GM18511 (cell line): Measurements from ENCODE around the gene IQGAP1.
"Not testable (repeated sequence)": the region's sequence is repeated elsewhere in the genome, so short reads cannot be mapped to it uniquely, and the experiment has no call there.

Experiments
- ATAC-seq: cut with Tn5 transposase; IDR thresholded peaks from one replicate; pipeline ENCODE4 v1.9.1; 2021; ENCODE audit warnings: mild to moderate bottlenecking, moderate library complexity; ENCODE audit not compliant: unreplicated experiment

IQGAP1 gene

GRCh38 chr15:90482124-90483011 lies 94.3 kb downstream of the IQGAP1 start:
- no peak for ATAC-seq

DNA sequence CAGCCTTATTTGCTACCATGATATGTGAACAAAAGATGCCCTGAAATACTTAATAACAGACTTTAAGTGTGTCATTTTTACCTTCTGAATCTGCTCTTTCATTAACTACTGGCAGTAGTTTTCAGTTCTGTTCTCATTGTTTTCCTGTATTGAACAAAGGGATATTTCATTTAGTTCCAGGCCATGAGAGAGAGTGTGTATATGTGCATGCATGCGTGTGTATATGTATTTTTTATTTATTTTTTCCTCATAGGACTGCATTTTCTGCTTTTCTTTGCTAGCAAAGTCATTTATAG lies 94.9 kb downstream of the IQGAP1 start:
- no peak for ATAC-seq

DNA sequence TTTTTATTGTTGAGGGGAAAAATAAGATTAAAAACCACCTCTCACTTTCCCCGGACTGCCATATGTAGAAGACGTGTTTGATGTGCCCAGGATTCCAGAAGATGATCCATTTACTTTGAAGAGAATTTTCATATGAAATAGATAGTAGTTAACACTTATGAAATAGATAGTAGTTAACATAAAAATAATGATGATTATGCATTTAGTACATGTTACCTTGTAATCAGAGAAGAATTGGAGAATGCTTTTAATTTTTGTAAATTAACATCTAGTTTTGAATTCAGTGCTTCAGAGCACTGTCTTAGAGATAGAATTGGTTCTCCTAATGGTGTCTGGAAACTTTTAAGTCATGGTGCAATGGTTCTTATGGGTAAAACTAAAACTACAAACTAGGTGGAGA lies 95.6 kb downstream of the IQGAP1 start:
- no peak for ATAC-seq

- no peak for ATAC-seq
These were observed 99.1 kb downstream of the IQGAP1 start for GRCh38 chr15:90487186-90487585.

DNA sequence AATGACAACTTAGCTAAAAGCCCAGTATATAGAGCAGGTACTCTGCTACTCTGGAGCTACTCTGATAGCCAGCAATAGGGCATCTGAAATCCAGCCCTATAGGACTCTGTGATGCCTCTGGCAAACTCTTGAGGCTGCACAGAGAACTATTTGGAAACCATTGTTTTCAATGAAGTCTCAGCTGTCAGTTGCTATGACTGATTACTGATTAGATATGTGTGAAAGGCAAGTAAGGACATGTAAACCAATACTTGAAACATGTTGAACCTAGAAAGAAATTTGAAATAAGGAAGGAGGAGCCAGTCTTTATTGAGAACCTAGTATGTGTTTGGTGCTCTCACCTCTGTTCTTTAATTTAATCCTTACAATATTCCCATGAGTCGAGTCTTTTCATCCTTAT lies 101.5 kb downstream of the IQGAP1 start:
- ATAC-seq: no peak

- ATAC-seq: no peak
These were observed 101.9 kb downstream of the IQGAP1 start for GRCh38 chr15:90489944-90490343.

DNA sequence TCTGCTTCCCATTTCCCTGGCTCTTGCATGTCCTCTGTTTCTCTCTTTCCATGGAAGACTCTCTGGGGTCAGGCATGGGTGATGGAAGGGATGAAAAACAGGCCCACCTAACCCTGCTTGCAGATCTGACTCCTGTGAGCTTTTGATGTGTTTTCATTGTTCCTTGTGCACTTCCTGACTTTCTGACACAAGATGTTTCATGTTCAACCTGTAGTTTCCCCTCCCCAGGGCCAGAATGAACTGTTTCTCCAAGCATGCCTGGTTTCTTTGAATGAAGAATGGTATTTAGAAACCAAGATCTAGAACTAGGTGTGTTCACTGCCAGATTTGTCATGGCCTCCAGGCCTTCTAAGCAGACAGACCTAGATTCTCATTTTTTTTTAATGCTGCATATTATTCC lies 105.6 kb downstream of the IQGAP1 start:
- ATAC-seq: no peak

GRCh38 chr15:90495067-90495466 lies 107.0 kb downstream of the IQGAP1 start:
- no peak for ATAC-seq

- no peak for ATAC-seq
These were observed 108.7 kb downstream of the IQGAP1 start for GRCh38 chr15:90496791-90497190.

- ATAC-seq: no peak
These were observed 109.3 kb downstream of the IQGAP1 start for GRCh38 chr15:90497376-90497775.

DNA sequence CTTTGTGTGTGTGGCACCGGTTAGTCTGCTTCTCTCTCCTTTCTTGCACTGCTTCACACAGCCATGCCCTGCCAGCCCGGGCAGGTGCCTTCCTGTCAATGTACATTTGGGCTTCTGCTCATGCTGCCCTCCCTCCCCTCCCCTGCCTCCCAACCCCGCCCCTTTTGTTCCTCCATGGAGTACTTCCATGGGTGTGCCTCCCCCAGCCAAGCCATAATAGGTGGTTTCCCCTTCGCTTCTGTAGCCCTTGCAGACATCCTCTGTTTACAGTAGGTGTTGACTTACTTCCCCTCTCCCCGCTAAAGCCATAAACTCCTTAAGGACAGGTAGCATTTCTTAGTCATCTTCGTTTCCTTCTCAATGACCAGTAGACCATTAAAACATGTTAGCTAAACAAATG lies 109.9 kb downstream of the IQGAP1 start:
- no peak for ATAC-seq

- ATAC-seq: no peak
These were observed 112.1 kb downstream of the IQGAP1 start for GRCh38 chr15:90500171-90500570.

DNA sequence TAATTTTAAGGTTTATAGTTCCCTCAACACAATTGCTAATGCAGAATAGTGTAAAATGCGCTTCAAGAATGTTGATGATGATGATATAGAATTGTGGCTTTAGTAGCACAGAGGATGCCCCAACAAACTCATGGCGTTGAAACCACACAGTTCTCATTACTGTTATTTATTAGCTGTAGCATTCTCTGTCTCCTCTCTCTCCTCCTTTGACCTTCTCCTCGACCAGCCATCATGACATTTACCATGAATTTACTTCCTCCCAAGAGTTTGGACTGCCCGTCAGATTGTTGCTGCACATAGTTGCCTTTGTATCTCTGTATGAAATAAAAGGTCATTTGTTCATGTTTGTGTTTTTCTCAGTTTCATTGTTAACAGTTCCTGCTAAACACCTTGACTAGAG lies 113.9 kb downstream of the IQGAP1 start:
- no peak for ATAC-seq

DNA sequence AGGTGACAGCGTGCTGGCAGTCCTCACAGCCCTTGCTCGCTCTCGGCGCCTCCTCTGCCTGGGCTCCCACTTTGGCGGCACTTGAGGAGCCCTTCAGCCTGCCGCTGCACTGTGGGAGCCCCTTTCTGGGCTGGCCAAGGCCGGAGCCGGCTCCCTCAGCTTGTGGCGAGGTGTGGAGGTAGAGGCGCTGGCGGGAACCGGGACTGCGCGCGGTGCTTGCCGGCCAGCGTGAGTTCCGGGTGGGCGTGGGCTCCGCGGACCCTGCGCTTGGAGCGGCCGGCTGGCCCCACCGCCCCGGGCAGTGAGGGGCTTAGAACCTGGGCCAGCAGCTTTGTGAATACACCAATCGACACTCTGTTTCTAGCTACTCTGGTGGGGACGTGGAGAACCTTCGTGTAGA lies 122.7 kb downstream of the IQGAP1 start:
- not testable (repeated sequence) for ATAC-seq

DNA sequence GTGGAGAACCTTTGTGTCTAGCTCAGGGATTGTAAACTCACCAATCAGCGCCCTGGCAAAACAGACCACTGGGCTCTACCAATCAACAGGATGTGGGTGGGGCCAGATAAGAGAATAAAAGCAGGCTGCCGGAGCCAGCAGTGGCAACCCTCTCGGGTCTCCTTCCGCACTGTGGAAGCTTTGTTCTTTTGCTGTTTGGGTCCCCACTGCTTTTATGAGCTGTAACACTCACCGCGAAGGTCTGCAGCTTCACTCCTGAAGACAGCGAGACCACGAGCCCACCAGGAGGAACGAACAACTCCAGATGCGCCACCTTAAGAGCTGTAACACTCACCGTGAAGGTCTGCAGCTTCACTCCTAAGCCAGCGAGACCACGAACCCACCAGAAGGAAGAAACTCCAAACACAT lies 123.2 kb downstream of the IQGAP1 start:
- ATAC-seq: not testable (repeated sequence)

DNA sequence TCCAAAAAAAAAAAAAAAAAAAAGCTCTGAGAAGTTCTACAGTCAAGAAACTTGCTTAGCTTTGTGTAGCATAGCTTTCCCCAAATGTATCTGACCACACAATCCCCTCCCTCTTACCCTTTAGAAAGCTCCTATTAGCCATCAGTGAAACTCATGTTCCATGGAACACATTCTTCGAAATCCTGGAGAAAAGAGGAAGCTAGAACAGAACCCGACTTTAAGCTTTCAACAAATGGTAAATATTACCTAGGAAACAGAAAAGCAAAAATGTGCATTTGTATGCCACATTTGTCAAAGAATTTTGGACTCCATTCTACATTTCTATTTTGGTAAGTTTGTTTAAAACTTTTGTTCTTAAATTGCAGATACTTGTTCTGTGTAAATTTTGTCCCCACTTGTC lies 124.2 kb downstream of the IQGAP1 start:
- no peak for ATAC-seq

- ATAC-seq: no peak
These were observed 124.9 kb downstream of the IQGAP1 start for GRCh38 chr15:90512981-90513380.

DNA sequence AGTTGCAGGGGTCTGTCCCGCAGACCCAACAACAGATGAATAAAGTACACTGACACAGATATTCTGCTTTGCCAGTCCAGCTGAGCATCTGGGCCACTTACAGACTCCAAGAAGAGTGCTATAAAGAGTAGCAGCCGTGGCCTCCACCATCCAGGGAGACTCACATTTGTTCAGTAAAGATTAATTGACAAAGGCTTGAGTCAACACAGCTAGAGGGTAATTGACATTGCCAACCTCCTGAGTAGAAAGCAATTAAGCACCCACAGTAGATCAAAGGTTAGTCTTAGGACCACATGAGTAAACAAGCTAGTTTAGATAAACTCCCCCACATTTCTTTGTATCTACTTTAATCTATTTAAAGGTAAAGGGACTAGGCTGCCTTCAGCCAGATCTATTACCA lies 125.4 kb downstream of the IQGAP1 start:
- ATAC-seq: no peak

GRCh38 chr15:90513893-90514292 lies 125.9 kb downstream of the IQGAP1 start:
- not testable (repeated sequence) for ATAC-seq

DNA sequence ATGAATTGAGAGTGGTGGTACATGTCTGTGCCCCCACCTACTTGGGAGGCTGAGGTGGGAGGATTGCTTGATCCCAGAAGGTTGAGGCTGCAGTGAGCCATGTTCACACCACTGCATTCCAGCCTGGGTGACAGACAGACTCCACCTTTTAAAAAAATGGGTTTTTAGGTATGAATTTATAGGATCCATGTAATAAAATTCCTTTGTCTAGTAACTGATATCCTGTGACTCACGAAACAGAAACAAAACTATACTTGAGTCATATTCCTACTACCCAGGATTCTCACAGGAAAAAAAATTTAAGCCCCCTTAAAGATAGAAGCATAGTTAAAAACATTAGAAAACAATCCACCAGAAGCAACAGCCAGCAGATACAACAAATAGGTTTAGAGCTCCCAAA lies 131.6 kb downstream of the IQGAP1 start:
- ATAC-seq: no peak

DNA sequence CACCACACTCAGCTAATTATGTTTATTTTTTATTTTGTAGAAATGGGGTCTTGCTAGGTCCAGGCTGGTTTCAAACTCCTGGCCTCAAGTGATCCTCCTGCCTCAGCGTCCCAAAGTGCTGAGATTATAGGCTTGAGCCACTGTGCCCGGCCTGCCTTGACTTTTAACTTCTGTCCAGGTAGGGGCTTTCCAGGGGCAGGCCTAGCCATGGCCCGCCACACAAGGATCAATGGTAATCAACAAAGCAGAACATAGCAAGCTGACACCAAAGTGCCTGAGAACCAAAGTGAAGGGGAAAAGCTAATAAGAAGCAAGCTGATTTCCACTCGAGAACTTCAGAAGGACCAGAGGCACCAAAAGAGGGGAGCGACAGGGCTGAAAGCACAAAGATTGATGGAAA lies 132.3 kb downstream of the IQGAP1 start:
- ATAC-seq: no peak

DNA sequence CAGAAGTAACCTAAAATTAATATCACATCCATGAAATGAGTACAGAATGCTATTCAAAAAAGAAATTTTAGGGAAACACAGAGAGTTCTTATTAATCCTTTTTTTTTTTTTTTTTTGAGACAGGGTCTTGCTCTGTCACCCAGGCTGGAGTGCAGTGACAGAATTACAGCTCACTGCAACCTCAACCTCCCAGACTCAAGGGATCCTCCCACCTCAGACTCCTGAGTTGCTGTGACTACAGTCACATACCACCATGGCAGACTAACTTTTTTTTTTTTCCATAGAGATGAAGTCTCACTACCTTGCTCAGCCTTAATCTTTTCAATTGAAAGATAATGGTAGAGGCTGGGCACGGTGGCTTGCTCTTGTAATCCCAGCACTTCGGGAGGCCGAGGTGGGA lies 135.3 kb downstream of the IQGAP1 start:
- no peak for ATAC-seq
